ENCODE measurements around the gene GCKR.

GCKR gene, protein sequence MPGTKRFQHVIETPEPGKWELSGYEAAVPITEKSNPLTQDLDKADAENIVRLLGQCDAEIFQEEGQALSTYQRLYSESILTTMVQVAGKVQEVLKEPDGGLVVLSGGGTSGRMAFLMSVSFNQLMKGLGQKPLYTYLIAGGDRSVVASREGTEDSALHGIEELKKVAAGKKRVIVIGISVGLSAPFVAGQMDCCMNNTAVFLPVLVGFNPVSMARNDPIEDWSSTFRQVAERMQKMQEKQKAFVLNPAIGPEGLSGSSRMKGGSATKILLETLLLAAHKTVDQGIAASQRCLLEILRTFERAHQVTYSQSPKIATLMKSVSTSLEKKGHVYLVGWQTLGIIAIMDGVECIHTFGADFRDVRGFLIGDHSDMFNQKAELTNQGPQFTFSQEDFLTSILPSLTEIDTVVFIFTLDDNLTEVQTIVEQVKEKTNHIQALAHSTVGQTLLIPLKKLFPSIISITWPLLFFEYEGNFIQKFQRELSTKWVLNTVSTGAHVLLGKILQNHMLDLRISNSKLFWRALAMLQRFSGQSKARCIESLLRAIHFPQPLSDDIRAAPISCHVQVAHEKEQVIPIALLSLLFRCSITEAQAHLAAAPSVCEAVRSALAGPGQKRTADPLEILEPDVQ

DNA sequence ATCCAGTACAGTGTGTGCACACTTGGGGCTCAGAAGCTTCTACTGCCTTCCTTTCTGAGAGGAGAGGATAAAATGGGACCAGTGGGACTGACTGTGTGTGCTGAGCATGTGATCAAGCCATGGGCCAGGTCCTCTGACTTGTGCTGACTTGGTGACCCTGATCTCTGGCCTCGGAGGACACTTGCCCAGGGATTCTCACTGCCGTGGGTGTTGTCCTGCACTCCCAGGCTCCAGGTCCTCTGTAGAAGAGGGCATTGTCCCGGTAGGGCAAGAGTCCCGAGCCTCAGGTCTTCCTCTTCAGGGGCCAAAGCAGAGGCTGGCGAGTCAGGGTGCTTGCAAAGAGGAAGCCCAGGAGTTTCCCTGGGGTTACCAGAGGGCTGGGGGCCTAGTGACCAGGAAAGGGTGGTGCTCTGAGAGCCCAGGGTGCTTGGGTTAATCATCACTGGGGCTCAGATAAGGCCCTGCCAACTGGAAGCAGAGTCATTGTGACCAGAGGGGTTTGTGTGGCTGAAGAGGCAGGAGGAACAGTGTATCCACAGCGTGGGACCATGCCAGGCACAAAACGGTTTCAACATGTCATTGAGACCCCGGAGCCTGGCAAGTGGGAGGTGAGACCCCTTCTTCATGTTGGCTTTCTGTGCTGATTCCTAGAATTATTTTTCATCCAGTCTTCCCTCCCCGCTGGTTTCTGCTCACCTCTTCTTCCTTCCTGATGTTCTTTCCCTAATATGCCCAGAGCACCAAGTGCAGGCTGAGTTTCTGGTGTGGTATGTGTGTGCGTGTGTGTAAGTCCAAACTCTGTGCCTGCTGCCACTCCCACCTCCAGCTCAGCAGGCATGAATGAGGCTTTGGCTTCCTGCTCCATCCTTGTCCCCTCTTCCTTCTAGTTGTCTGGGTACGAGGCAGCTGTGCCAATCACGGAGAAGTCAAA, at the start of gene GCKR:
TSS of gene GCKR (plus strand) at position 483 of the 931 bp plus-strand sequence. CDS start at position 549, 66 bp downstream.
- no peak for FAIRE-seq

DNA sequence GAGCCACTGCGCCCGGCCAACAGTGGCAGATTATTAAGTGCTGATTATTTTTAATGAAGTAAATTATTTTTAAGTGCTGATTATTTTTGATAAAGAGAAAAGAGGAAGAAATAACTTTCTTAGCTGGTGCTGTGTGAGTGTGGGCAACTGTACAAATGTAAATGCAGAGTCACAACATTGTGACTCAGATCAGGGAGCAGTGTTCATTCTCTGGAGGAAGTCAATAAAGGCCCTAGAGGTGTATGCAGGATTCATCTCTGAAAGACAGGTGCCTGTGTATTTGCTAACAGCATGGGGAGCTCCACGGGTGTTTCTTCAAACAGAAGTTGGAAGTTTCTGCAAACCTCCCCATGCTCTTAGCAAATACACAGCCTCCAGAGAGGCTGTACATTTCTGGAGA, 48.3 kb upstream of the GCKR start:
- FAIRE-seq, result no peak

DNA sequence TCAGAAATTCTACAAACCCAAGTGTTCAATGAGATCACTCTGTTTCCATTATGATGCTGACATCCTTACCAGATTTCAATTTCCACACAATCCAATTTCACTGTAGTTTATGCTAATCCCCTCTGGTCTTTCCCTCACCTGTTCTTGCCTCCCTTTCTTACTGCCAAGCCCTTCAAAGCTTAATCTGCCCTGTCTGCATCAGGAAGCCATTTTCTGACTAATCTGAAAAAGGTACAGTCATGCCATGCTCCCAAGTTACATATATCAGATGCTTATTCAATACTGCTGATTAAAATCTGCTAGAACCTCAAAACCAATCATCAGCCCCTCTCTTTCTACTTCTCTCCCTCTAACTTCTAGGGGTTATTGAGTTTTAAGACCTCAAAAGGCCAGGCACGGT, 45.5 kb upstream of the GCKR start:
- no peak for FAIRE-seq

DNA sequence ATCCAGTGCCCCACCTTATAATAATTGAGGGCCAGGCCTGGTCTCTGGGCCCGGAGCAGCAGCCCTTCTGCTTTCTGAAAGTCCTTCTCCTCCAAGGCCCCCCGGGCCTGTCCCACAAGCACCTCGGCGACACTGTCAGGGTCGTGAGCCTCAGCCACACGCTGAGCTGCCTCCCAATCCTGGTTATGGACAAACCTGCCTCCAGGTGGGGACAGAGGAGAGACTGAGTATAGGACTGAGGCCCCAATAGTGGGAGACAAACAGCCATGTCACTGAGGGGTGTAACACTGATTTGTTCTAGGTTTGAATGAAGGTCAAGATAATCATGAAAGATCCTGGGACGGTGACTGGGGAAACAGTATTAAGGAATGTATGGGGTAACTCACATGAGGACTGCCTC, 42.7 kb upstream of the GCKR start:
- FAIRE-seq, result no peak

DNA sequence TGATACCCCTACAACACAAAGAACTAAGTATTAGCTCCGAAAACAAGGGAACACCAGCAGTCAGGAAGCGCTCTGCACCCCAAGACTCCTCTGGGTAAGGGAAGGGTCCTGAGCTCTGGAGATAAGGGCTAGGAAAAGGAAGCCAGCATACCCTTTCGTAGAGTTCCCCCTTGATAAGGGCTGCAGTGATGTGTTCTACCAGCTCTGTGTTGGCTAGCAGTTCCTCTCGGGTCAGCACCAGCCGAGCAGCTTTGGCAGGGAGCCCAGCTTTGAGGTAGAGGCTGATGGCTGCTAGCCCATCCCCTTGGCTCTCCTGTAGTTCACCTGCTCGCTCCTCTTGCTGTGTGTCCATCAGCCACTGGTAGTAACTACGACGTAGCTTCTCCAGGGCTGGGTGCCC, 35.5 kb upstream of the GCKR start:
- FAIRE-seq, result no peak

DNA sequence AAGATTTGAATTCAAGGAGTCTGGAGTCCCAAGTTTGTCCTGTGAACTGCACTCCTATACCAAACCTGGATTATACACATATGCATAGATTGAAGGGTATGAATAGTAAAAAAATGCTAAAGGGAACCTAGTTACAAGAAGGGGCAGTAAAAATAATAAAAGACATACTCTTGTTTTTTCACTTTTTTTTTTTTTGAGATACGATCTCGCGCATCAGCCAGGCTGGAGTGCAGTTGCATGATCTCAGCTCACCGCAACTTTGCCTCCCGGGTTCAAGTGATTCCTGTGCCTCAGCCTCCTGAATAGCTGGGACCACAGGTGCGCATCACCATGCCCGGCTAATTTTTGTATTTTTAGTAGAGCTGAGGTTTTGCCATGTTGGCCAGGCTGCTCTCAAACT, 32.2 kb upstream of the GCKR start:
- no peak for FAIRE-seq

DNA sequence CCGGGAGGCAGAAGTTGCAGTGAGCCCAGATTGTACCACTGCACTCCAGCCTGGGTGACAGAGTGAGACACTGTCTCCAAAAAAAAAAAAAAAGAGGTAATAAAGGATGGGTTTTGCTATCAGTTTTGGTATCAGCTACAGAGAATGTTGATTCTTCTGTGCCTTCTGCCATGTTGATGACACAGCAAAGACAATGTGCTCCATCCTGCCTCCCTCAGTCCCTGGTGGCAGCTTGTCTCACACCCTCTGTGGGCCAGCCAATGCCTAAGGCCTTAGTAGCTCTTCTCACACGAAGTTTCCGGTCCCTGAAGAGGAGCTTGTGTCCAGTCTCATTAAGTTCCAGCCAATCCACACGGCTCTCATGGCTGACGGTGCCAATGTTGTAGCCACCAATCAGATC, 24.7 kb upstream of the GCKR start:
- no peak for FAIRE-seq

DNA sequence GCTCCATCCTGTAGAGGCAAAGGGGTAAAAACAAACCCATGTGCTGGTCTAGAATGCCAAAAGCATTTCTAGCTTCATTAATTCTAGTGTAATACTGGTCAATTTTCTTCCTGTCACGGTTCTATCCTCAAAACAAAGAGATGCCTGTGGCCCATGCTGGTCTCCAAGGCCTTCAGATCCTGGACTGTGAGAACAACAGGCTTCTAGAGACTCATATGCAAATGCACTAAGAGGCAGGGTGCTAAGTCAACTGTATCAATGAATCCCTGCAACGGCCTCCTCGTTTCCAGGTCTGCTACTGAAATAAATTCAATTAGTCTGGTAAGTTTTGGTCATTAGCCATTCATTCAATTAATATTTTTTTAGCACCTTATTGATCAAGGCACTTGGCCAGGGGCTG, 11.1 kb upstream of the GCKR start:
- no peak for FAIRE-seq

DNA sequence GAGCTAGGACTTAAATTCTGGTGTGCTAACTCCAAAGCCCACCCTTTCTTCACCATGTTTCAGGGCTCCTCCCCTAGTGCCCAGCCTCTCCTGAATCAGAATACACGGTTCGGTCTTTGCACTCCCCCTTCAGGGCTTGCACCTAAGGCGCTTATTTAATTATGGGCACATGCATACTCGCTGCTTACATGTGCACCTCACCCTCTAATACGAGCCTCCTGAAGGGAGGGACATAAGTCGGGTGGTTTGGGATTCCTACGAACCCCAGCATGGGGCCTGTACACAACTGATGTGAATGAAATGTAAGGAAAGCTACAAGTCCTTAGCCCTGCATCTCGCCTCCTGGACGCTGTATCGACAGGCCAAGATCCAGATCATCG, 7.5 kb upstream of the GCKR start:
- no peak for FAIRE-seq

DNA sequence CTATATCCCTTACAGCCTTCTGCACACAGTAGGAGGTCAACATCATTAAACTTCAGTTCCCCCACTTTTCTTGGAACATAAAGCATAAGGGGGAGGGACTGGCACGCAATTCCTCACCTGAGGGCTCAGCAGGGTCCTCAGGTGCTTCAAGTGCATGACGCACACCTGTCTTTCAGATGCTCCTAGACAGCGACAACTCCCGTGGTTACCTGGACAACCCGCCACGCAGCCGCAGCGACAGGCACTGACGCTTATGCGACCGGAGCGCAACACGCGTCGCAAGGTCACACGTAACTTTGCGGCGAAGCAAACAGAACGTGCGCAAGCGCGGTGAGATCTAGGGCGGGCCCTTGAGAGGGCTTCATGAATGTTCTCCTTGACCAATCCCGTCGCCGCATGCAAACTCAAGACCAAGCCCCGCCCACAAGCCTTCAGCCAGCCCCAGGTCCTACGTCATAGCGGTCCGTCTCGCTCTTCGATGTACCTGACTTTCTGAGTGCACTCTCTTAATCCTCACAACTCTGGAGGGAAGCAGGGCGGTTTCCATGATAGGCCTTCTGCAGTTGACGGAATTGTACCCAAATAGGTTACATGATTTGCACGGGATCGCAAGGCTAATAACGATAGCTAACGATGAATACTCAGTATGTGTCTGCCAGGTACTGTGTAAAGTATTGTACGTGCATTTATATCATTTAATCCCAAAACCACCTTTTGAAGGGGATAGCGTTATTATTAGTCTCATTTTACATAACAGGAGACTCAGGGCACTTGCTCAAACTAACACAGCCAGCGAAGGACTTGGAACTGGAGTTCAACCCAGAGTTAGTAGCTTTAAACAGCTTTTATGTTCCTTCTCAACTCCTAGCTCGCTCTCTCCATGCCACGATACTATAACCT, 6.9 kb upstream of the GCKR start, which contains the start of gene IFT172:
TSS of gene IFT172 (minus strand) at position 246 of the 900 bp plus-strand sequence. CDS start at position 156, 90 bp downstream.
- peak; percentile 97 for FAIRE-seq

DNA sequence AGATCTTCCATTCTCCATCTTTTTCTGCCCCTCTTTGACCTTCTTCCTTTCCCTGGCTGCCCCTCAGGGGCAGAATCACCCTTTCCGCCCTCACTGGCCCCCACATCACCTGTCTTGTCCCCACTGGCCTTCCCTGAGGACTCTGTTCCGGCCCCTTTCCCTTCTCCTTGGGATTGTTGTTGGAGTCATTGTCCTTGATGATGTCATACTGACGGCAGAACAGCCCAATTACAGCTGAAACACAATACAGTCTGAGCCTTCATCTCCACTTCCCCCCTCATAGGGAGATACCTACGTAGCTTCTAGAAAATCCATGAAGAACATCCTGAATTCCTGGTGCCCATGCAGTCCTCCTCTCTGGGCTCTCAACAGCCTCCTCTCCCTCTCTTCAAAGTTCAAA, 4.1 kb upstream of the GCKR start:
- no peak for FAIRE-seq

DNA sequence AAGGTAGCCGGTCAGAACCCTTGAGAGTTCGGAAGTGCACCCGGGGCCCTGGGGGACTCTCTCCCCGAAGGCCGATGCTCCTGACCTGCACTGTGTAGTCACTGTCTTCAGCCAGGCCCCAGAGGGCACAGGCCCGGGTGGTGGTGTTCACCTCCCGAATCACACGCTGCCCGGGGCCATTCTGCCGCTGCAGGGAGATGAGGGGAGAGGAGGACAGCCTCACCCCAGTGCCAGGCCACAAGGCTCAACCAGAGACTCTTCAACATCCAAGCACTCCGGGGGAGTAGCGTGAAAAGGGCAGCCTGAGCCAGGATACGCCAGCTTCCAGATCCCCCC, 2.7 kb upstream of the GCKR start:
- no peak for FAIRE-seq

DNA sequence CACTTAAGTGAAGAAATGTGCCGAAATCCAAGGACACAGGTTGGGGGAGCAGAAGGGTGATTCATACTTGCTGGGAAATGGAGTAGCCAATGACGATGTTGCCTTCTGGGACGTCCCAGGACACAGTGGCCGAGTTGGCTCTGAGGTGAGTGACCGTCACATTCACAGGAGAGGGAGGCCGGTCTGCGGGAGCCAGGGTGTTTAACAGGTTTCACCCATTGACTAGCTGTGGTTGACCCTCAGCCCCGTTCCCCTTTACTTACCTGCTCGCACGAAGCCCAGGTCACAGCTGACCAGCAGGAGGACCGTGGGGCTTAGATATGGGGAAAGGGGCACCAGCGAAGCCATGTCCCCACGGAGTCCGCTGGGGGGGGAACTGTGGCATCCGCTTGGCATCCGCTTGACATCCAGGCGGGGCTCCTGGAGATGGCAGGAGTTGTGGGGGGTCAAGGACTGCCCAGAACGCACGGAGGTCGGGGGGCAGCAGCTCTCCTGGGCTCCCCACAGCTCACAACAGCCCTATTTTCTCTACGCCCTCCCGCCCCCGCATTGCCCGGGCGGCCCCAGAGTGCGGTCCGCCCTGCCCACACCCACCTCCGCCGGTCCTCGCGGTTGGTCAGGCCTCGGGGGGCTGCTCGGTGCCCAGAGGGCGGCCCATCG, 2.2 kb upstream of the GCKR start:
- no peak for FAIRE-seq

DNA sequence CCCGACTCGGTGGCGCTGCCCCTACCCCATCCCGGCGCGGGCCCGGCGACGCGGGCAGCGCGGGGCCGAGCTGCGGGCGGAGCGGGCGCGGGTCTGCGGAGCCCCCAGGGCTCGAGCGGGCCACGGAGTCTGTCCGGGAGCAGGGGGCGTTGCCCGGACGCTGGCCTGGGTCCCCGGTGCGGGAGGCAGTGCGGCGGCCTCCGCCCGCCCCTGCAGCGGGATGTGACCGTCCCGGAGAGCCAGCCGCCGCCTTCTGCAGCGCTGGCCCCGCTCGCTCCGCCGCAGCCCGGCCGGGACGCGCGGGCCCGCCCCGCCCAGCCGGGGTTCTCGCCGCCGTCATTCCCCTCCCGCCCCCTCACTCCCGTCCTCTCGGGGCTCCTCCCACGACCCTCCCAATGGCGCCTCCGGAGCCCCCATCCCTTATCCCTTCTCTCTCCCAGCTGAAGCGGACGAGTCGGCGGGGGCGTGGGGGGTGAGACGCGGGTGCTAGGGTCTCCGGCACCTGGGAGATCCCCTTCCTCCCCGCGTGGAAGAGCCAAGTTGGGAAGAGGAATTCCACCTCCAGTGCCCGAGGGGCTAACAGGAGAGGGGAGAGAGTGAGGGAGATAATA, 1.6 kb upstream of the GCKR start, which contains the start of gene FNDC4:
TSS of gene FNDC4 (minus strand) at position 257 of the 611 bp plus-strand sequence. CDS start 521 bp downstream, outside the sequence.
- no peak for FAIRE-seq

DNA sequence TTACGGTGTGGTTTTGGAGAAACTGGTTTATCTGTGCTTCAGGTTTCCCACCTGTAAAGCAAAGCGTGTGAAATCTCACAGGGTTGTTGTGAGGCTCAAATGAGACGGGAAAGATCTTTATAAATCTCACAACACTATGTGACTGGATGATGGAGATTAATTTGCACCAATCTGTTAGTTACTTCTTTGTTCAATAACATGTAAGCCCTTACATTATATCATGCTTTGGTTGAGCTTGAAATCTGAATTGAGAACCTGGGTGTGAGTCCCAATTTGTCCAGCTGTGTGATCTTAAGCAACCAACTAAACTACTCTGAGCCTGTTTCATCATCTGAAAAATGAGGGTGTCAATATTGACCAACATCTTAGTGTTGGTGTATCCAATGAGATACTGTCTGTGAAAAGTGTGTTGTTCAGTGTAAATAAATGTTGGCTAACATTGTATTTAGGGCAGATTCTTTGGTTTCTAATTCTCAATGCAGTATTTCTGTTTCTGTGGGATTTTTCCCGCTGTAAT, 741 bp upstream of the GCKR start:
- no peak for FAIRE-seq

DNA sequence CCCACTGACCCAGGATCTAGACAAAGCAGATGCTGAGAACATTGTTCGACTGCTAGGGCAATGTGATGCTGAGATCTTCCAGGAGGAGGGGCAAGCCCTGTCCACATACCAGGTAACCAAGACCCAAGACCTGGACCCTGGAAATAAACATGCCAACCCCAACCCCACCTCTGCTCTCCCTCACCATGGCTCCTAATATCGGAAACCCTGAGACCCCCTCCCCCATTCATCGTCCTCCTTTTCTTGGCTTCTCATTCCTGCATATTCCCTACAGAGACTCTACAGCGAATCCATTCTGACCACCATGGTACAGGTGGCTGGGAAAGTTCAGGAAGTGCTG, 619 bp downstream of the GCKR start:
- no peak for FAIRE-seq

DNA sequence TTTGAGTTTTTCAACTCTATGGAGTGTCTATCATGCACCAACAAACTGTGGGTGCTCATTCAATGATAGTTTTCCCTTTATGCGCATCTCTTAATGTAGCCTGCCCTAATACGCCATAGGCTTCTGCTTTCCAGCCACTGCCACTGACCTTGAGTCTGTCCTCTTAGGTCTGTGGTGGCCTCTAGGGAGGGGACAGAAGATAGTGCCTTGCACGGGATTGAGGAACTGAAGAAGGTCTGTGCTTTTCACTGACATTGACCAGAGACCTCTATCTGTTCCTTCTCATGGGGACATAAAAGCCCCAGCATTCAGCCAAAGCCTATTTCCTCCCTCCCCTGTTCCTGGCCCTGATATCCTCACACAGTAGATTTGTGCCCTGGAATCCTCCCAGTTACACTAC, 2.3 kb downstream of the GCKR start:
- no peak for FAIRE-seq

DNA sequence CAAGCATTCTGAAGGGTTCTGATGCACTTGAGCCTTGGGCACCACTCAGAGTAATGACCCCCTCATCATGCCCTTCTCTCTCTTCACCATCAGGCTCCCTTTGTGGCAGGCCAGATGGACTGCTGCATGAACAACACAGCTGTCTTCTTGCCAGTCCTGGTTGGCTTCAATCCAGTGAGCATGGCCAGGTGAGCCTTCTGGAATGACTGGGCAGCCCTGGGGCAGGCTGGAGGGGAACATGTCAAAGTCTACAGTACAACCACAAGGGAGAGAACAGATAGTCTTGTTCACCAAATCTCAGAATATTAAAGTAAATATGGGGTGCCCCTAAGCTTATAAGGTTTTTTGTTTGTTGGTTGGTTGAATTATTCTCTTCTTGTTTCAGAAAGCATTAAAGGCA, 4.4 kb downstream of the GCKR start:
- no peak for FAIRE-seq

DNA sequence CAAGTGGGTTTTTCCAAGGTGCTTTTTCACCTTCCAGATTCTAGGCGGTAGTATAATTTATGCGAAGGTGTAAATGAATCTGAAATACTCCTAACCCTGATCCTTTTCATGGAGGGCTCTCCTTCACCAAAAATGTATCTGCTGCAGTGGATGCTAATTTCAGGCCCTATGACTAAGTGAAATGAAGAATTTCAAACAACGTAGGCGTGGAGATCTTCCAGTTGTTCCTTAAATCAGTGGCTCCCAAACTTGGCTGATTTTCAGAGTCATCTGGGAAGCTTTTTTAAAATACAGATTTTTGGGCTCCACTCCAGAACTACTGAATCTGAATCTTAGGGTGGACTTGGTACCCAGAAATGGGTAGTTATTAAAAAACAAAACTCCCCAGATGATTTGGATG, 5.5 kb downstream of the GCKR start:
- FAIRE-seq, result no peak

DNA sequence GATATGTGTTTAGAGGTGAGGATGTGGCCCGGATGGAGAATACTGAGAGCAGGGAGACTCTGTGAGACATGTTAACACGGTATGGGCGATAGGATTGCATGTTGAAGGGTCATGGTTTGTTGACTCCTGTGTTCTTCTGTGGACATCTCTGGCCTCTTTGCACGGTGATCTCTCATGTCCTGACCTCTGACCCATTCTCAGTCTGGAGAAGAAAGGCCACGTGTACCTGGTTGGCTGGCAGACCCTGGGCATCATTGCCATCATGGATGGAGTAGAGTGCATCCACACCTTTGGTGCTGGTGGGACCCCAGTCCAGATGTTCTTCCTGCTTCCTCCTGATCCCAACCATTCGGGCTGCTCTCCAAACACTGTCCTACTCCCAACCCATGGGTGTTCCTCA, 9.9 kb downstream of the GCKR start:
- FAIRE-seq, result no peak

DNA sequence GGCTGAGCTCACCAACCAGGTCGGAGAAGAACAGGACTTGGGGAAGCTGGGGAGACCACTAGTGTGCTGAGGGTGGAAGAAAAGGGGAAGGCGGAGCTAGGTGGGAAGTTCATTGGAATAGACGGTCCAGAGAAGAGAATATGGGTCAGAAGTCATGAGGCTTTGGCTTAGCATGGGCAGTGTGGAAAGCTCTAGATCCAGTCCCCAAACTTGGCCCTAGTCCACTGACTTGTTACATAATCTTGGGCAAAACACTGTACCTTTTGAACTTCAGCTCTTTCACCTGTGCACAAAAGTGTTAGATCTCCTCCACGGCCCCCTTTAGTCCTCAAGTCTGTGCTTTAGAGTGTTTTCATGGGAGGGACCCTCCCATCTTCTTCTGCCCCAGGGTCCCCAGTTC, 10.7 kb downstream of the GCKR start:
- FAIRE-seq, result no peak
